Measurements from ENCODE around the gene TEKTIP1.

TEKTIP1 gene

DNA sequence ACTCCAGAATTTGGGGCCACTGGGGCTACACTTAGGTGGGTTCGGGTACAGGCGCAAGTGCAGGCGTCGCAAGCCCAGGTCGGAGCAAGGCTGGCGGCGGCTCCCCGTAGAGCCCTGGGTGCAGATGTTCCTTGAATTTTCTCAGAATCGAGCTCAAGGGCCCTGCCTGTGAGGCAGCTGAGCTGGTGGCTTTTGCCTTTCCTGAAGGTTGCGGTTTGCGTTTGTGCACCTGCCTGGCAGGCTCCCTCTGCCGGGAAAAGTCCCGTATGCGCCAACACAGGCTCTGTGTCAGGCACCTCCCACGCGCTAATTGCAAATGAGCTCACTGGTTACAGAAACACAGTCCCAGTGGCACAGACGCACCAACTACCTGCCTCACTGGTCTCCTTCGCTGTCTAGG is 44.4 kb upstream of the TEKTIP1 start:
- TF ChIP-seq, protein P1, sequence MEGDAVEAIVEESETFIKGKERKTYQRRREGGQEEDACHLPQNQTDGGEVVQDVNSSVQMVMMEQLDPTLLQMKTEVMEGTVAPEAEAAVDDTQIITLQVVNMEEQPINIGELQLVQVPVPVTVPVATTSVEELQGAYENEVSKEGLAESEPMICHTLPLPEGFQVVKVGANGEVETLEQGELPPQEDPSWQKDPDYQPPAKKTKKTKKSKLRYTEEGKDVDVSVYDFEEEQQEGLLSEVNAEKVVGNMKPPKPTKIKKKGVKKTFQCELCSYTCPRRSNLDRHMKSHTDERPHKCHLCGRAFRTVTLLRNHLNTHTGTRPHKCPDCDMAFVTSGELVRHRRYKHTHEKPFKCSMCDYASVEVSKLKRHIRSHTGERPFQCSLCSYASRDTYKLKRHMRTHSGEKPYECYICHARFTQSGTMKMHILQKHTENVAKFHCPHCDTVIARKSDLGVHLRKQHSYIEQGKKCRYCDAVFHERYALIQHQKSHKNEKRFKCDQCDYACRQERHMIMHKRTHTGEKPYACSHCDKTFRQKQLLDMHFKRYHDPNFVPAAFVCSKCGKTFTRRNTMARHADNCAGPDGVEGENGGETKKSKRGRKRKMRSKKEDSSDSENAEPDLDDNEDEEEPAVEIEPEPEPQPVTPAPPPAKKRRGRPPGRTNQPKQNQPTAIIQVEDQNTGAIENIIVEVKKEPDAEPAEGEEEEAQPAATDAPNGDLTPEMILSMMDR (IDR thresholded peaks at IDR 0.05; ENCODE audit: insufficient read depth, low read depth, low read length, missing control alignments): no peak
- no peak for DNase-seq (ENCODE audit: low read depth)
- H3K4me3 ChIP-seq (ENCODE audit: low read length): no peak overlapping the region

DNA sequence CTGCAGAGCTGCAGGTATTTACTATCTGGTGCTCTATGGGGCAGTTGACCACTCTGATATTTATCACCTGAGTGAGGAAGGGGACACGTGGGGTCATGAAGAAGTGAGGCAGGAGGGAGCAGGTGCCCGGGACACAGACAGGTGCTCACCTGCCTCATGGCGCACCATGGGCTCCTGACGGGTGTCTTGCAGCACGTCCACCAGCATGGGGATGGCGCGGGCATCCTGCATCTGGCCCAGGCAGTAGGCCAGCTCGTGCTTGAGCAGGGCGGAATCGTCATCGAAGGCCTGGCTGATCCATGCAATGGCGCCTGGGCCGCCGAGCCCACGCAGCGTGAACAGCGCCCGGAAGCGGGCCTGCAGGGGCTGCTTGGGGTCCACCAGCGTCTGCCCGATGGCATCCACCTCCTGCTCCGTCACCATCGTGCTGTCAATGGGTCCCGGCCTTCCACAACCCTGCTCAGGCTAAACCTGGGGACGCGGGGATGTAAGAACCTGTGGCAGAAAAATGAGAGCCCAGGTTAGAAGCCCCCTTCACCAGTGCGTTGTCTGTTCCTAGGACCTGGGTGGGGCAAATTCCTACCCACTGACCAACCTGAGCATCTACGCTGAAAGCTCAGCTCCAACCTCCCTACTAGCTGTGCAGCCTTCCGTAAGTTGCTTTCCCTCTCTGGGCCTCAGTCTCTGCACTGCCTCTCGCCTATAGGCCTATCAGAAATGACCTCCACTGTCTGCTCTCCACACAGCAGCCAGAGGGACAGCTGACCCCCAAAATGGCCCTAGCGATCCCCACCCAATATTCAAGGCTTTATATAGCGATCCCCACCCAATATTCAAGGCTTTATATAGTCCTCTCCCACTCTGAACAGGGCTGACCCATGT is 42.3 kb upstream of the TEKTIP1 start:
- TF ChIP-seq, protein P1 (IDR thresholded peaks at IDR 0.05; ENCODE audit: insufficient read depth, low read depth, low read length, missing control alignments): no peak
- DNase-seq (ENCODE audit: low read depth): no peak
- no peak overlapping the region for H3K4me3 ChIP-seq (ENCODE audit: low read length)

DNA sequence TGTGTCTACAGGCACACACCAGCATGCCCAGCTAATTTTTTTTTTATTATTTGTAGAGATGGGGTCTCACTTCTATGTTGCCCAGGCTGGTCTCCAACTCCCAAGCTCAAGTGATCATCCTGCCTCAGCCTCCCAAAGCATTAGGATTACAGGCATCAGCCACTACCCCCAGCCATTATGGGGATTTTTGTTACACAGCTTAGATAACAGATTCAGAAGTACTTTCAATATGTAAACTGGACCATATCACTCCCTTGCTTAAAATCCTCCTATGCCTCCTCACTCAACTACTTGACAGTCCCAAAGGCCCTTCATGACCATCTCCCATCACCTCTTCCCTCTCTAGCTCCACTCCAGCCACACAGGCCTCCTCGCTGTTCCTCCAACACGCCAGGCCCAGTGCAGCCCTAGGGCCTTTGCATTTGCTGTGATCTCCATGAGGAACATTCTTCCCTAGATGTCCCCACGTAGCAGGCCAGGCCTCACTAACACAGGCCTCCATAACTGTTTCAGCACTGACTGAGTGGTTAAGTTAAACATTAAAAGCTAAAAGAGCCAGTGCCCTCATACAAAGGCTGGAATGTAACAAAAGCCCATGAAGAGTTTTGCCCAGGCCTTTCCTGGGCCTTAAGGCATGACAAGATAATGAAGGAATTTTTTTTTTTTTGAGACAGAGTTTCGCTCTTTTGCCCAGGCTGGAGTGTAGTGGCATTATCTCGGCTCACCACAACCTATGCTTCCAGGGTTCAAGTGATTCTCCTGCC is 41.0 kb upstream of the TEKTIP1 start:
- H3K4me3 ChIP-seq (ENCODE audit: low read length): no peak overlapping the region
- DNase-seq (ENCODE audit: low read depth): no peak
- TF ChIP-seq, protein P1 (IDR thresholded peaks at IDR 0.05; ENCODE audit: insufficient read depth, low read depth, low read length, missing control alignments): no peak

DNA sequence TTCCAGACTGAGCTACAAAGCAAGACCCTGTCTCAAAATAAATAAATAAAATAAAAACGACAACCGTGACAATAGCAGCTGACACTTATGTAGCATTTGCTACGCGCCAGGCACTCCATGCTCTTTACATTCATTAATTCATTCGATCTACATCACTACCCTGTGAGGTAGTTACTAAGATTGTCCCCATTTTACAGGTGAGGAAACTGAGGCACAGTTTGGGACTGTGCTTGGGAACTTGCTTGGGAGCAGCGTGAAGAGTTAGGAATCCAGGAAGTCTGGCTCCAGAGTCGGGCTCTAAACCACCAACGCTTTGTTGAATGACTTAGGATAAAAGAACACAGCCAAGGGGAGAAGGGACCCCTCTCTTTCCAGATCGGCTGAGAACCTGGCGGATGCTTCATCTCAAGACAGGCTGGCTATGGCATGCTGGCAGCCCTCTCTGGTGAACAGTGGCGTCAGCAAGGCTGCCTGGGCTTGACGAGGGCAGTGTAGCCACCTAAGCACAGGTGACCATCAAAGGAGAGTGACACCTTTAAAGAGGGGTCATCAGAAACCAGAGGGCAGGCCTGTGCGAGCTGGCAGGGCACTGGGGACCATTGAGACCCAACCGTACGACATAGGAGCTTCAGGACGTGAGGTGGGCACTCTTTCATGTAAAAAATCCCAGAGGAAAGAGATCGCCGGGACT is 39.1 kb upstream of the TEKTIP1 start:
- TF ChIP-seq, protein P1 (IDR thresholded peaks at IDR 0.05; ENCODE audit: insufficient read depth, low read depth, low read length, missing control alignments): no peak
- H3K4me3 ChIP-seq (ENCODE audit: low read length): peak overlapping the region; percentile 90
- no peak for DNase-seq (ENCODE audit: low read depth)

DNA sequence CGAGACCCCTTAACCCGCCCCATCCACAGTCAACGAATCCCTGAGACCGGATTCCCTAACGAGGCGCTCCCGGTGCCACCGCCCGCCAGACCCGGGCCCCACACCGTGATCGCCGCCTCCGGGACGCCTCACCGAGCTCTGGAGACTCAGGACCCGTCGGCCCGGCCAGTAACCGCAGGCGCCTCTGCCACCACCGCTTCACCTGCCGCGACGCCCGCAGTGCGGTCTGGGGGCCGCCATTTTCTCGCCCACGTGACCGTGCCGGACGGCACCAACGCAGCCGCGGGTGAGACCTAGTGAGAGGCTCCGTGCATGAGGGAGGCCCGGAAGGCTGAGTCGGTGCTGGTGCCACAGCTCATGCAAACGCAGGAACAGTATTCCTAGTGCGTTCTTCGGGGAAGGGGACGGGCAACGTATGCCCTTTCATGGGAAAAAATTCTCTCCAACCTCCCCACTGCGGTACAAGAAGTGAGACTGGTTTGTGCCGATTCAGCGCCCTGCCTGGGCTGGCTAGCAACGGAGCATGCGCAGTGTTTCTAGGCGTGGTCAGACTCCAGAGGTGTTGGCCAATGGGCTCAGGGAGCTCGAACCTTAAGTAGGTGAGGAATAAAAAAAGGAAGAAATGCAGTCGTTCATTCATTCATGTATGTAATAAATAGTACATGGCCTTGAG is 38.4 kb upstream of the TEKTIP1 start, which contains the start of gene DOHH:
Gene DOHH (minus strand): TSS at position 246 of the 673 bp plus-strand sequence. CDS start 3,860 bp downstream, outside the sequence.
- TF ChIP-seq, protein P1 (IDR thresholded peaks at IDR 0.05; ENCODE audit: insufficient read depth, low read depth, low read length, missing control alignments): no peak
- DNase-seq (ENCODE audit: low read depth): peak; percentile 98
- peak within 1 kb of the TSS; percentile 90 for H3K4me3 ChIP-seq (ENCODE audit: low read length)

DNA sequence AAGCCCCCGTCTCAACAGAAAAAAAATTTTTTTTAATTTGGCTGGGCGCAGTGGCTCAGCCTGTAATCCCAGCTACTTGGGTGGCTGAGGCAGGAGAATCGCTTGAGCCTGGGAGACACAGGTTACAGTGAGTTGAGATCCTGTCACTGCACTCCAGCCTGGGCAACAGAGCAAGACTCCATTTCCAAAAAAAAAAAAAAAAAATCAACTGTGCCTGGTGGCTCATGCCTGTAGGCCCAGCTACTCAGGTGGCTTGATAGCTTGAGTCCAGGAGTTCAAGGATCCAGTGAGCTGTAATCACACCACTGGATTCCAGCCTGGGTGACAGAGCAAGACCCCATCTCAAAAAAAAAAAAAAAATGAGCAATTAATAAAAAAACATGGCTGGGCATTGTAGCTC is 37.2 kb upstream of the TEKTIP1 start:
- DNase-seq (ENCODE audit: low read depth): no peak
- TF ChIP-seq, protein P1 (IDR thresholded peaks at IDR 0.05; ENCODE audit: insufficient read depth, low read depth, low read length, missing control alignments): no peak
- no peak overlapping the region for H3K4me3 ChIP-seq (ENCODE audit: low read length)
